ENCODE results near the gene HYDIN. TPM values are rescaled to one million over a fixed set of nuclear protein-coding genes. Genes with fewer than 3 reads are reported as not detected.
"Not testable (repeated sequence)": the region's sequence is repeated elsewhere in the genome, so short reads cannot be mapped to it uniquely, and the experiment has no call there.

The HYDIN gene
- total and polyA plus RNA-seq, 2 donors (not counting 1 experiment from before 2014, with no cell fraction given): 0.54 to 1.7 TPM

- DNase-seq (ENCODE audit: low read depth in 2 of 2): peak in 1 of 2 donors; percentile 1
- Histone ChIP-seq H3K4me2 (ENCODE audit: extremely low read depth, insufficient read depth, low read length) (no peak overlapping the region), H4K20me1 (ENCODE audit: control insufficient read depth, extremely low read depth, insufficient read depth, low read length) (no peaks in the 10 kb centered on the region), H3K79me2 (ENCODE audit: control insufficient read depth, insufficient read depth, low read length) (no peaks in the 10 kb centered on the region), H3K27ac (ENCODE audit: insufficient read depth, low read length) (no peak overlapping the region), H2AFZ (ENCODE audit: low read length) (no peak overlapping the region), H3K9ac (ENCODE audit: insufficient read depth, low read length) (no peak overlapping the region), H3K27me3 (ENCODE audit: control insufficient read depth, insufficient read depth, low read length) (no peaks in the 10 kb centered on the region), H3K4me1 (ENCODE audit: control insufficient read depth, extremely low read depth, insufficient read depth, low read length) (no peaks in the 10 kb centered on the region), H3K4me3 (replicated peaks in 1 of 4; ENCODE audit: control extremely low read depth in 1 of 4, insufficient read depth in 1 of 4, low read depth in 3 of 4, low read length in 4 of 4) (no peak overlapping the region), H3K9me3 (ENCODE audit: control insufficient read depth, insufficient read depth, low read depth, low read length) (no peaks in the 10 kb centered on the region), H3K36me3 (ENCODE audit: control insufficient read depth, insufficient read depth, low read length) (no peaks in the 10 kb centered on the region)
- TF ChIP-seq EZH2 (IDR thresholded peaks at IDR 0.05; ENCODE audit: low read length, missing control alignments) (no peak), CTCF (conservative IDR thresholded peaks at IDR 0.05 in 1 of 2, IDR thresholded peaks at IDR 0.05 in 1 of 2; ENCODE audit: low read depth in 1 of 2, low read length in 2 of 2) (no peak)
These were observed 45.2 kb downstream of the HYDIN start for GRCh38 chr16:71185347-71185746.

GRCh38 chr16:71179569-71179968 lies 51.0 kb downstream of the HYDIN start:
- Histone ChIP-seq H4K20me1 (ENCODE audit: control insufficient read depth, extremely low read depth, insufficient read depth, low read length) (no peaks in the 10 kb centered on the region), H3K9ac (ENCODE audit: insufficient read depth, low read length) (no peak overlapping the region), H3K4me3 (replicated peaks in 1 of 4; ENCODE audit: control extremely low read depth in 1 of 4, insufficient read depth in 1 of 4, low read depth in 3 of 4, low read length in 4 of 4) (no peak overlapping the region), H3K9me3 (ENCODE audit: control insufficient read depth, insufficient read depth, low read depth, low read length) (no peaks in the 10 kb centered on the region), H3K27me3 (ENCODE audit: control insufficient read depth, insufficient read depth, low read length) (no peaks in the 10 kb centered on the region), H3K36me3 (ENCODE audit: control insufficient read depth, insufficient read depth, low read length) (no peaks in the 10 kb centered on the region), H3K79me2 (ENCODE audit: control insufficient read depth, insufficient read depth, low read length) (no peaks in the 10 kb centered on the region), H3K4me1 (ENCODE audit: control insufficient read depth, extremely low read depth, insufficient read depth, low read length) (no peaks in the 10 kb centered on the region), H3K27ac (ENCODE audit: insufficient read depth, low read length) (no peak overlapping the region), H2AFZ (ENCODE audit: low read length) (no peak overlapping the region), H3K4me2 (ENCODE audit: extremely low read depth, insufficient read depth, low read length) (no peak overlapping the region)
- no peak for DNase-seq (ENCODE audit: low read depth in 2 of 2)
- TF ChIP-seq EZH2 (IDR thresholded peaks at IDR 0.05; ENCODE audit: low read length, missing control alignments) (no peak), CTCF (conservative IDR thresholded peaks at IDR 0.05 in 1 of 2, IDR thresholded peaks at IDR 0.05 in 1 of 2; ENCODE audit: low read depth in 1 of 2, low read length in 2 of 2) (no peak)

- TF ChIP-seq CTCF (conservative IDR thresholded peaks at IDR 0.05 in 1 of 2, IDR thresholded peaks at IDR 0.05 in 1 of 2; ENCODE audit: low read depth in 1 of 2, low read length in 2 of 2) (no peak), EZH2 (IDR thresholded peaks at IDR 0.05; ENCODE audit: low read length, missing control alignments) (no peak)
- H3K4me2 ChIP-seq (ENCODE audit: extremely low read depth, insufficient read depth, low read length): no peak overlapping the region
- H4K20me1 ChIP-seq (ENCODE audit: control insufficient read depth, extremely low read depth, insufficient read depth, low read length): no peaks in the 10 kb centered on the region
- no peaks in the 10 kb centered on the region for H3K27me3 ChIP-seq (ENCODE audit: control insufficient read depth, insufficient read depth, low read length)
- H3K27ac ChIP-seq (ENCODE audit: insufficient read depth, low read length): no peak overlapping the region
- no peak overlapping the region for H2AFZ ChIP-seq (ENCODE audit: low read length)
- H3K4me1 ChIP-seq (ENCODE audit: control insufficient read depth, extremely low read depth, insufficient read depth, low read length): no peaks in the 10 kb centered on the region
- no peaks in the 10 kb centered on the region for H3K9me3 ChIP-seq (ENCODE audit: control insufficient read depth, insufficient read depth, low read depth, low read length)
- no peaks in the 10 kb centered on the region for H3K79me2 ChIP-seq (ENCODE audit: control insufficient read depth, insufficient read depth, low read length)
- DNase-seq (ENCODE audit: low read depth in 2 of 2): no peak
- no peak overlapping the region for H3K4me3 ChIP-seq (replicated peaks in 1 of 4; ENCODE audit: control extremely low read depth in 1 of 4, insufficient read depth in 1 of 4, low read depth in 3 of 4, low read length in 4 of 4)
- no peaks in the 10 kb centered on the region for H3K36me3 ChIP-seq (ENCODE audit: control insufficient read depth, insufficient read depth, low read length)
- H3K9ac ChIP-seq (ENCODE audit: insufficient read depth, low read length): no peak overlapping the region
These were observed 57.9 kb downstream of the HYDIN start for GRCh38 chr16:71172481-71173207.

- not testable (repeated sequence) for H3K27me3 ChIP-seq (ENCODE audit: control insufficient read depth, insufficient read depth, low read length); H3K9ac ChIP-seq (ENCODE audit: insufficient read depth, low read length); H3K79me2 ChIP-seq (ENCODE audit: control insufficient read depth, insufficient read depth, low read length); H3K9me3 ChIP-seq (ENCODE audit: control insufficient read depth, insufficient read depth, low read depth, low read length); DNase-seq (ENCODE audit: low read depth in 2 of 2); H3K27ac ChIP-seq (ENCODE audit: insufficient read depth, low read length); H2AFZ ChIP-seq (ENCODE audit: low read length); H3K36me3 ChIP-seq (ENCODE audit: control insufficient read depth, insufficient read depth, low read length); H3K4me3 ChIP-seq (replicated peaks in 1 of 4; ENCODE audit: control extremely low read depth in 1 of 4, insufficient read depth in 1 of 4, low read depth in 3 of 4, low read length in 4 of 4); H4K20me1 ChIP-seq (ENCODE audit: control insufficient read depth, extremely low read depth, insufficient read depth, low read length); H3K4me2 ChIP-seq (ENCODE audit: extremely low read depth, insufficient read depth, low read length); H3K4me1 ChIP-seq (ENCODE audit: control insufficient read depth, extremely low read depth, insufficient read depth, low read length)
These were observed 69.5 kb downstream of the HYDIN start for GRCh38 chr16:71161007-71161406.

- H3K4me1 ChIP-seq (ENCODE audit: control insufficient read depth, extremely low read depth, insufficient read depth, low read length); H3K4me2 ChIP-seq (ENCODE audit: extremely low read depth, insufficient read depth, low read length); DNase-seq (ENCODE audit: low read depth in 2 of 2); H3K9me3 ChIP-seq (ENCODE audit: control insufficient read depth, insufficient read depth, low read depth, low read length); H3K79me2 ChIP-seq (ENCODE audit: control insufficient read depth, insufficient read depth, low read length); H3K9ac ChIP-seq (ENCODE audit: insufficient read depth, low read length); H3K4me3 ChIP-seq (replicated peaks in 1 of 4; ENCODE audit: control extremely low read depth in 1 of 4, insufficient read depth in 1 of 4, low read depth in 3 of 4, low read length in 4 of 4); H3K27ac ChIP-seq (ENCODE audit: insufficient read depth, low read length); H3K27me3 ChIP-seq (ENCODE audit: control insufficient read depth, insufficient read depth, low read length); H3K36me3 ChIP-seq (ENCODE audit: control insufficient read depth, insufficient read depth, low read length); H4K20me1 ChIP-seq (ENCODE audit: control insufficient read depth, extremely low read depth, insufficient read depth, low read length); H2AFZ ChIP-seq (ENCODE audit: low read length): not testable (repeated sequence)
These were observed 73.2 kb downstream of the HYDIN start for GRCh38 chr16:71157278-71157677.

Measured in fibroblast of lung (primary cell).